HG03442 (cell line): ENCODE results near the gene PRMT1.

Experiments used
- ATAC-seq: cut with Tn5 transposase; IDR thresholded peaks from one replicate; pipeline ENCODE4 v1.9.1; 2021; ENCODE audit warnings: mild to moderate bottlenecking, moderate library complexity; ENCODE audit not compliant: unreplicated experiment

Gene PRMT1

GRCh38 chr19:49651029-49651819, 25.8 kb upstream of the PRMT1 start:
- ATAC-seq, result no peak

GRCh38 chr19:49651820-49652550, 25.1 kb upstream of the PRMT1 start:
- ATAC-seq, result no peak

DNA sequence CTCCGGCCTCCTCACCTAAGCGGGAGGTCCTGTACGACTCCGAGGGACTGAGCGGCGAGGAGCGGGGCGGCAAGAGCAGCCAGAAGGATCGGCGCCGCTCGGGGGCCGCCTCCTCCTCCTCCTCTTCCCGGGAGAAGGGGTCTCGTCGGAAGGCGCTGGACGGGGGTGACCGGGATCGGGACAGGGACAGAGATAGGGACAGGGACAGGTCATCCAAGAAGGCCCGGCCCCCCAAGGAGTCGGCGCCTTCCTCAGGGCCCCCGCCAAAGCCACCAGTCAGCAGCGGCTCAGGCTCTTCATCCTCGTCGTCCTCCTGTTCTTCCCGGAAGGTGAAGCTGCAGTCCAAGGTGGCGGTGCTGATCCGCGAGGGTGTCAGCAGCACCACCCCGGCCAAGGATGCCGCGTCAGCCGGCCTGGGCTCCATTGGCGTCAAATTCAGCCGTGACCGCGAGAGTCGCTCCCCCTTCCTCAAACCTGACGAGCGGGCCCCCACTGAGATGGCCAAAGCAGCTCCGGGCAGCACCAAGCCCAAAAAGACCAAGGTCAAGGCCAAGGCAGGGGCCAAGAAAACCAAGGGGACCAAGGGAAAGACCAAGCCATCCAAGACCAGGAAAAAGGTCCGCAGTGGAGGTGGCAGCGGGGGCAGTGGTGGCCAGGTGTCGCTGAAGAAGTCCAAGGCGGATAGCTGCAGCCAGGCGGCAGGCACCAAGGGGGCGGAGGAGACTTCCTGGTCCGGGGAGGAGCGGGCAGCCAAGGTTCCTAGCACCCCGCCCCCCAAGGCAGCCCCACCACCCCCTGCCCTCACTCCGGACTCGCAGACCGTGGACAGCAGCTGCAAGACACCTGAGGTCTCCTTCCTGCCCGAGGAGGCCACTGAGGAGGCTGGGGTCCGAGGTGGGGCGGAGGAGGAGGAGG, 24.3 kb upstream of the PRMT1 start:
- ATAC-seq, result no peak

DNA sequence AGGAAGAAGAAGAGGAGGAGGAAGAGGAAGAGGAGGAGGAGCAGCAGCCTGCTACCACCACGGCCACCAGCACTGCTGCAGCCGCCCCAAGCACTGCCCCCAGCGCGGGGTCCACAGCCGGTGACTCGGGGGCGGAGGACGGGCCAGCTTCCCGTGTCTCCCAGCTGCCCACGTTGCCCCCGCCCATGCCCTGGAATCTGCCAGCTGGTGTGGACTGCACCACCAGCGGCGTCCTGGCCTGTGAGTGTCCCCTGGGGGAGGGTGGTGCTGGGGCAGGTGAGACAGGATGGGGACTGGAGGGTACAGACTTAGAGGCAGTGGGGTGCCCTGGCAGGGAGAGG, 23.6 kb upstream of the PRMT1 start:
- no peak for ATAC-seq

DNA sequence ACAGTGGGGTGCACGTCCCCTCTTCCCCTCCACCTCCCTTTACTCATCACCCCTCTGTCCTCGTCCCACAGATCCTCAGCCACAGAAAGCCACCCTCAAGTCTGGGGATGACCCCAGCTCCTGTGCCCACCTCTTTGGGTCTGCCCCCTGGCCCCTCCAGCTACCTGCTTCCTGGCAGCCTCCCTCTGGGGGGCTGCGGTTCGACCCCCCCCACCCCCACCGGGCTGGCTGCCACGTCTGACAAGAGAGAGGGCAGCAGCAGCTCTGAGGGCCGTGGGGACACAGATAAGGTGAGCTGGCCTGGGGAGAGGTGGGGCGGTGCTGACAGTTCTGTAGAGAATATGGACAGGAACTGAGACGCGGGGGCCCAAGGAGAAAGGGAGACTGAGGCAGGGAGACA, 22.5 kb upstream of the PRMT1 start:
- ATAC-seq, result no peak

DNA sequence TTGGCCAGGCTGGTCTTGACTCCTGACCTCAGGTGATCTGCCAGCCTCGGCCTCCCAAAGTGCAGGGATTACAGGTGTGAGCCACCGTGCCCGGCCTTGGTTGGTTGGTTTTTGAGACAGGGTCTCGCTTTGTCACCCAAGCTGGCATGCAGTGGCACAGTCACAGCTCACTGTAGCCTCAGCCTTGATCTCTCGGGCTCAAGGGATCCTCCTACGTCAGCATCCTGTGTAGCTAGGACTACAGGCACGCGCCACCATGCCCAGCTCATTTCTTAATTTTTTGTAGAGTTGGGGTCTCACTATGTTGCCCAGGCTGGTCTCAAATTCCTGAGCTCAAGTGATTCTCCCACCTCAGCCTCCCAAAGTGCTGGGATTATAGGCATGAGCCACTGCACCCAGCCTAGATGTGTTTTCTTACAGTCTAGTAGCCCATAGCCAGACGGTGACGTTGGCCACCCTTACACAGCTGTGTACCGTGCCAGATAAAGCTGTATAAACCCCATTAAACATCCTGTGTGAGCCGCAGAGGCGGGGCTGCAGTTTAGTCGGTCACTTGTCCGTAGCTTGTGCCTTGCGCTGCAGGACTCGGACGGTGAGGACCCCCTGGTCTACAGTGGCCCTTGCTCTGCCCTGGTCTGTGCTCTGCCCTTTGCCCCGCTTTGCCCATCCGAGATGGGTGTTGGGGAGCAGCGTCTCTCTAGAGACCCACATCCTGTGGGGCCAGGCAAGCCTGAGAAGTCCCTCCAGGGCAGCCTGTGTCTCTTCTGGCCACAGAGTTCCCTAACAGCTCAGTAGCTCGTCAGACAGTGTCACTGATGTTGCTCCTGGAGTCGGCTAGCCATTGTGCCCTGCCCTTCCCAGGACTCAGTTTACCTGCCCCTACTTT, 21.3 kb upstream of the PRMT1 start:
- ATAC-seq, result no peak

DNA sequence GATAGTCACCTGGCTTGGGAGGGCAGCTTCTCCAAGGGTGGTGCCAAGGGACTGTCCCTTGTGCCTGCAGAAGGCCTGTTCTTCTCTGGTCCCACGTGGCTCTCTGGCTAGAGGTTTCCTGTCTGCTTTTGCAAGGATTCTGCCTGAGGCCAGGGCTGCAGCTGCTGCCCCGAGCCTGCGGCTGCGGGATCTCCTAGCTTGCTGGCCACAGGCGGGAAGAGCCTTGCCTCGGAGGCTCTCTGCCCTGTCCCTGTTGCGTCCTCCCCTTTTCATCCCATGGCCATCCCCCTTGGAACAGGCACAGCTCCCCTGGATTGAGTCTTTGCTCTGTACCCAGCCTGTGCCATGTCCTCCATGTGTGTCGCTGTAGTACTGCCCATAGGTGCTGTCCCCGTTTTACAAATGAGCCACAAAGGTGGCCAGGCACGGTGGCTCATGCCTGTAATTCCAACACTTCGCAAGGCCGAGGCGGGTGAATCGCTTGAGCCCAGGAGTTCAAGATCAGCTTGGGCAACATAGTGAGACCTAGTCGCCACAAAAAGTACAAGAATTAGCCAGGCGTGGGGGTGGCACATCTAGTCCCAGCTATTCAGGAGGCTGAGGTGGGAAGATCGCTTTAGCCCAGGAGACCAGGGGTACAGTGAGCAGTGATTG, 20.5 kb upstream of the PRMT1 start:
- ATAC-seq, result no peak

GRCh38 chr19:49657493-49658138, 19.5 kb upstream of the PRMT1 start:
- ATAC-seq, result no peak

GRCh38 chr19:49658139-49658517, 18.9 kb upstream of the PRMT1 start:
- no peak for ATAC-seq

DNA sequence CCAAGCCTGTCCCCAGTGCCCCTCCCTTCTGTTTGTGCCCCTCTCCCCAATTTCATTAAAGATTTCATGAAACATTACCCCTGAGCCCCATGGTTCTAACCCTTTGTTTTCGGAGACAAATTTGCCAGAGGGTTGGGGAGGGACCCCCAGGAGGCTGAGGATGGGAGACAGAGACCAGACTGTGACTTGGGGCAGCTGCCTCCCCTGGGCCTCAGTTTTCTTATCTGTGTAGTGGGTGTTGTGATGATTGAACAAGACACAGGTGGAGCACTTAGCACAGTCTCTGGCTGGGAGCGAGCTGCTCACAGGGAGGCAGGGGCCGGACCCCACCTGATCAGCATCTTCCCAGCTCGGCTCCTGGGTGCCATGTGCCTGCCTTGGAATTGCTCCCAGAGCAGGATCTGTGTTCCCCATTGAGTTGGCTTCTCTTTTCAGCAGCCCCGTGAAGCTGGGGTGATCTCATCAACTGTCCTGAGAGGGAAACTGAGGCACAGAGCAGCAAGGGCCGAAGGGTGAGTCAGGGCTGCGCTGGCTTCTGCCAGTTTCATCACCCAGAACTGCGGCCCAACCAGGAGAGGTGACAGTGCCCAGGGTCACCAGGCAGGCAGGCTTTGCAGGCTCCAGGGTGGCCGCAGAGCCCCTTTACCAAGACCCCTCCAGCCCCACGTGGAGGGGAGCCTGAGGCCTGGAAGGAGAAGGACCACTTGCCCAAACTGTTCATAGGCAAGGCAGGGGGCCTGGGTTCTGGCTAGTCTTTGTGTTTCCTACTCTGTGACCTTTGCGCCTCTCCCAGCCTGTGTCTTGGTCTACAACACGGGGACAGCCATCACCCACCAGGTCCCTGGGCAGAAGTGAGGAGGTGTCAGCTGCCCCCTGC, 18.3 kb upstream of the PRMT1 start:
- ATAC-seq, result no peak

GRCh38 chr19:49660338-49660961, 16.6 kb upstream of the PRMT1 start:
- no peak for ATAC-seq

DNA sequence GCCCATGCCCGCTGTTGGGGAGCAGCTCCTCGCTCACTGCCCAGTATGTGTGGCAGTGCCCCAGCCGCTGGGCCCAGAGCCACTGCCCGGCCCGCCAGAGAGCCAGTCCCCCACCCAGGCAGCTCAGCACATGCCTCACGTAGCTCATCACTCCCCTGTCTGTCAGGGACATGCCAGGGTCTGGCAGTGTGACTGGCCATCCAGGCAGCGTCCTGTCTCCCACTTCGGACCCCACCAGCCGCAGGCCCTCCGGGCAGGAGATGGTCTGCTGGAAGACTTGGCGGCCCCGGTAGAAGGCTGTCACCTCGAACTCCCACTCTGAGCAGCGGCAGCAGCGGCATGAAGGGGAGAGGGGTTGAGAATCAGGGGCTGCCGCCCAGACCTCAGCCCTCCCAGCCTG, 15.1 kb upstream of the PRMT1 start:
- no peak for ATAC-seq

DNA sequence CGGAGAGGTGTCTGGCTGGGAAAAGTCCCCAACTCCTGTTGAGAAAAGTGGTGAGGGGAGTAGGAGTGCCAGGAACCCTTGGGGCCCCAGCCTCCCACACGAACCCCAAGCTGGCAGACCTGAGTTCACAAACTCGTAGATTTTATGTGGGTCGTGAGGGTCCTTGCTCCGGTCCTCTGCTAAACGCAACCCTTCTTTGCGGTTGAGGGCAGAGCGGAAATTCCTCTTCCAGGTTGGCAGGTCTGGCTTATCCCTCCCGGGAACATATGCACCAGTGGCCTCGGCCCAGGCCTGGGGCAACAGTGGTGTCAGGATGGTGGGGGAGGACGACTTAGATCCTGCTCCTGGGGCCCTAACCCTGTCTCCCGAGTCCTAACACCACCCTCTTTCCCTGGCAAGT, 13.8 kb upstream of the PRMT1 start:
- ATAC-seq, result no peak

GRCh38 chr19:49664171-49665035, 12.7 kb upstream of the PRMT1 start:
- ATAC-seq, result no peak

DNA sequence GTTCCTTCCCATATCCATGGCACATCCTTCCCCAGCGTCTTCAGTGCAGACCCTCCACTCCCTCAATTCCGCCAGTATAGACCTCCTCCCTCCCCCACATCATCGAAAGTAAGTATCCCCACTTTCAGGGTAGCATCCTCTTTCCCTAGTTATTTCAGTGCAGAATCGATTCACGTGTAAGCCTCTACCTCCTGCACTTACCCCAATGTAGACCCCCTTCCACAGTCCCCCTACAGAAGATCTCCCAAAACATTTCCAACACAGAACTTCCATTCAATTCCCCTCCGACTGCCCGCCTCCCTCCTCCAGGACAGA, 12.1 kb upstream of the PRMT1 start:
- no peak for ATAC-seq

GRCh38 chr19:49665351-49666119, 11.5 kb upstream of the PRMT1 start, which contains the start of the genes BCL2L12 and IRF3:
TSS of gene BCL2L12 (plus strand) at chr19:49665933. CDS start at chr19:49666693, 760 bp downstream.
TSS of gene IRF3 (minus strand) at chr19:49665857. CDS start at chr19:49664838, 1,019 bp downstream.
- ATAC-seq, result peak; percentile 78

- ATAC-seq, result no peak
Observed at GRCh38 chr19:49666120-49666444, 11.0 kb upstream of the PRMT1 start.
